Upper lobe of left lung (tissue), 6 donors: ENCODE data around the gene ANKS1A. TPM values are rescaled to one million over a fixed set of nuclear protein-coding genes. Genes with fewer than 3 reads are reported as not detected.
A peak's percentile ranks its signal among the peaks of the same experiment; 100 is the strongest.

Experiments used
- ATAC-seq, 2 donors: fragments of 200-7000 bp; cut with Tn5 transposase; one replicate each; pipeline ENCODE4 v1.9.1; 2022; ENCODE audit warnings: mild to moderate bottlenecking in 2 of 2, moderate library complexity in 2 of 2; ENCODE audit not compliant: low FRiP score in 2 of 2
- DNase-seq, 2 donors: peaks; one replicate each; pipeline ENCODE4 v3.0.0-alpha.2; 2019 to 2020
- H3K27ac ChIP-seq, 4 donors: fragments of 200-600 bp; sonication (generic); one replicate each; pipeline ENCODE4 v1.5.1; 2016 to 2019
- H3K27me3 ChIP-seq, 4 donors: fragments of 200-600 bp; sonication (generic); one replicate each; pipeline ENCODE4 v1.5.1; 2017 to 2019
- H3K36me3 ChIP-seq, 4 donors: fragments of 200-600 bp; sonication (generic); one replicate each; pipeline ENCODE4 v1.5.1; 2016 to 2019
- H3K4me1 ChIP-seq, 4 donors: fragments of 200-600 bp; sonication (generic); one replicate each; pipeline ENCODE4 v1.5.1; 2018 to 2019
- H3K4me3 ChIP-seq, 4 donors: fragments of 200-600 bp; sonication (generic); one replicate each; pipeline ENCODE4 v1.5.1; 2017 to 2019; ENCODE audit warnings: mild to moderate bottlenecking in 2 of 4, moderate library complexity in 1 of 4
- H3K9me3 ChIP-seq, 4 donors: fragments of 200-600 bp; sonication (generic); one replicate each; pipeline ENCODE4 v1.5.1; 2018 to 2019
- CTCF ChIP-seq, 6 experiments: fragments of 450-650 bp in 4 of 6; fragments of 200-600 bp in 2 of 6; sonication (generic) in 2 of 6; IDR thresholded peaks; one replicate each; pipeline ENCODE4 v1.5.1; 2016 to 2019; ENCODE audit warnings: antibody characterized with exemption in 6 of 6
- EP300 ChIP-seq, 4 donors: sonication (generic); formaldehyde crosslinking; IDR thresholded peaks; one replicate each; pipeline ENCODE4 v1.5.1; 2017; ENCODE audit warnings: antibody characterized with exemption in 4 of 4, control low read depth in 2 of 4
- POLR2A ChIP-seq, 4 donors: fragments of 450-650 bp; IDR thresholded peaks; one replicate each; pipeline ENCODE4 v1.5.1; 2016 to 2017; ENCODE audit warnings: antibody characterized with exemption in 4 of 4, mild to moderate bottlenecking in 2 of 4
- POLR2AphosphoS5 ChIP-seq, 2 donors: sonication (generic); formaldehyde crosslinking; IDR thresholded peaks; one replicate each; pipeline ENCODE4 v1.5.1; 2017; ENCODE audit warnings: antibody characterized with exemption in 2 of 2
- WGBS, 2 donors: methylation state at CpG; one replicate each; pipeline ENCODE4 v1.1.5; 2017 to 2018; 5-methylcytosine and 5-hydroxymethylcytosine counted together
- total RNA-seq, 6 donors: library from RNA; depleted of rRNA in 4 of 6; stranded (reverse); fragments of >200 nt in 4 of 6; gene quantifications; one replicate each; pipeline versions ENCODE4 v1.1.0 to v1.2.1, GENCODE V29; 2016 to 2021
- donor health status: DM: no; HTN: no; CAD: no; lungs with moderate emphysema.
- donor health status: DM: no; HTN: yes; CAD: no; lungs with severe emphysema.

ANKS1A gene
- total RNA-seq, 6 donors from 2014 or later: 47.2 to 85.3 (median 53.5) TPM

- Histone ChIP-seq H3K4me3 (no peak overlapping the region), H3K36me3 (no peaks in the 10 kb centered on the region), H3K27me3 (no peaks in the 10 kb centered on the region), H3K9me3 (no peaks in the 10 kb centered on the region), H3K27ac (no peak overlapping the region), H3K4me1 (peaks cover 4 to 31% (median 5%) of the 10 kb centered on the region in 4 donors)
- DNase-seq: no peak
- ATAC-seq: no peak
- TF ChIP-seq POLR2A (IDR thresholded peaks at IDR 0.05) (no peak), CTCF (IDR thresholded peaks at IDR 0.05) (no peak), EP300 (IDR thresholded peaks at IDR 0.05) (no peak), POLR2AphosphoS5 (IDR thresholded peaks at IDR 0.05) (no peak)
- WGBS, 2 donors: 90 to 94% methylated on average over 2 of the region's 2 CpGs
Measured at GRCh38 chr6:34906826-34907225, 17.8 kb downstream of the ANKS1A start.

GRCh38 chr6:34908194-34908593 is 19.1 kb downstream of the ANKS1A start:
- DNase-seq (no peak), ATAC-seq (no peak)
- Histone ChIP-seq H3K4me3 (no peak overlapping the region), H3K36me3 (no peaks in the 10 kb centered on the region), H3K4me1 (peaks cover 8 to 41% (median 11%) of the 10 kb centered on the region in 4 donors), H3K27me3 (no peaks in the 10 kb centered on the region), H3K9me3 (no peaks in the 10 kb centered on the region), H3K27ac (peak overlapping the region in 1 of 4 donors; percentile 4)
- TF ChIP-seq EP300 (IDR thresholded peaks at IDR 0.05): no peak
- no peak for TF ChIP-seq POLR2A (IDR thresholded peaks at IDR 0.05)
- no peak for TF ChIP-seq CTCF (IDR thresholded peaks at IDR 0.05)
- TF ChIP-seq POLR2AphosphoS5 (IDR thresholded peaks at IDR 0.05): no peak
- WGBS, 2 donors: 91 to 94% methylated on average over 3 of the region's 3 CpGs

- no peaks in the 10 kb centered on the region for H3K27me3 ChIP-seq
- WGBS, 2 donors: 62 to 72% methylated on average over 6 of the region's 6 CpGs
- no peak overlapping the region for H3K27ac ChIP-seq
- H3K9me3 ChIP-seq: no peaks in the 10 kb centered on the region
- TF ChIP-seq POLR2A (IDR thresholded peaks at IDR 0.05): no peak
- no peak for TF ChIP-seq EP300 (IDR thresholded peaks at IDR 0.05)
- no peak for TF ChIP-seq POLR2AphosphoS5 (IDR thresholded peaks at IDR 0.05)
- no peak for DNase-seq
- peaks cover 8 to 38% (median 11%) of the 10 kb centered on the region in 4 donors for H3K4me1 ChIP-seq
- H3K4me3 ChIP-seq: no peak overlapping the region
- ATAC-seq: no peak
- no peaks in the 10 kb centered on the region for H3K36me3 ChIP-seq
Measured at GRCh38 chr6:34909320-34909883, 20.3 kb downstream of the ANKS1A start.

GRCh38 chr6:34911822-34912221 is 22.8 kb downstream of the ANKS1A start:
- Histone ChIP-seq H3K4me3 (no peak overlapping the region), H3K4me1 (peaks cover 12 to 35% (median 14%) of the 10 kb centered on the region in 4 donors), H3K36me3 (no peaks in the 10 kb centered on the region), H3K27ac (no peak overlapping the region), H3K9me3 (no peaks in the 10 kb centered on the region), H3K27me3 (no peaks in the 10 kb centered on the region)
- 58 to 77% methylated on average over 5 of the region's 5 CpGs for WGBS, 2 donors
- no peak for ATAC-seq
- DNase-seq: no peak
- TF ChIP-seq EP300 (IDR thresholded peaks at IDR 0.05) (no peak), CTCF (IDR thresholded peaks at IDR 0.05) (no peak), POLR2A (IDR thresholded peaks at IDR 0.05) (no peak), POLR2AphosphoS5 (IDR thresholded peaks at IDR 0.05) (no peak)

GRCh38 chr6:34912715-34913464 is 23.8 kb downstream of the ANKS1A start:
- H3K4me3 ChIP-seq: no peak overlapping the region
- peaks cover 16 to 29% (median 20%) of the 10 kb centered on the region in 4 donors for H3K4me1 ChIP-seq
- no peaks in the 10 kb centered on the region for H3K27me3 ChIP-seq
- WGBS, 2 donors: 57 to 65% methylated on average over 3 of the region's 3 CpGs
- no peaks in the 10 kb centered on the region for H3K36me3 ChIP-seq
- no peak overlapping the region for H3K27ac ChIP-seq
- ATAC-seq: no peak
- no peaks in the 10 kb centered on the region for H3K9me3 ChIP-seq
- TF ChIP-seq POLR2AphosphoS5 (IDR thresholded peaks at IDR 0.05) (no peak), EP300 (IDR thresholded peaks at IDR 0.05) (no peak), POLR2A (IDR thresholded peaks at IDR 0.05) (no peak), CTCF (IDR thresholded peaks at IDR 0.05) (no peak)
- no peak for DNase-seq
